22Rv1 (cell line): ENCODE measurements around the gene DIAPH2.

ENCODE experiments used
- H3K27ac ChIP-seq: fragments of 450-650 bp; 2 replicates; pipeline ENCODE4 v1.5.1; 2017
- CTCF ChIP-seq: fragments of 450-650 bp; IDR thresholded peaks from 2 replicates; pipeline ENCODE4 v1.5.1; 2017; ENCODE audit warnings: mild to moderate bottlenecking
- ZFX ChIP-seq: fragments of 450-650 bp; IDR thresholded peaks from 2 replicates; pipeline ENCODE4 v1.6.1; 2017; ENCODE audit warnings: antibody characterized with exemption, borderline replicate concordance

Gene DIAPH2

GRCh38 chrX:97089116-97089515, 404.5 kb downstream of the DIAPH2 start:
- TF ChIP-seq CTCF (no peak), ZFX (no peak)
- no peak overlapping the region for H3K27ac ChIP-seq

- TF ChIP-seq ZFX: no peak
- TF ChIP-seq CTCF: no peak
- no peak overlapping the region for H3K27ac ChIP-seq
These were observed 411.7 kb downstream of the DIAPH2 start for GRCh38 chrX:97096385-97096784.

- TF ChIP-seq CTCF (no peak), ZFX (no peak)
- no peak overlapping the region for H3K27ac ChIP-seq
These were observed 418.3 kb downstream of the DIAPH2 start for GRCh38 chrX:97102938-97103337.

GRCh38 chrX:97109730-97110129, 425.1 kb downstream of the DIAPH2 start:
- no peak overlapping the region for H3K27ac ChIP-seq
- no peak for TF ChIP-seq ZFX
- TF ChIP-seq CTCF: no peak

GRCh38 chrX:97117572-97117971, 432.9 kb downstream of the DIAPH2 start:
- no peak overlapping the region for H3K27ac ChIP-seq
- TF ChIP-seq ZFX (no peak), CTCF (no peak)

- H3K27ac ChIP-seq: no peak overlapping the region
- TF ChIP-seq CTCF: no peak
- TF ChIP-seq ZFX: no peak
These were observed 434.9 kb downstream of the DIAPH2 start for GRCh38 chrX:97119474-97120109.

- TF ChIP-seq ZFX: no peak
- TF ChIP-seq CTCF: no peak
- no peak overlapping the region for H3K27ac ChIP-seq
These were observed 438.4 kb downstream of the DIAPH2 start for GRCh38 chrX:97123001-97123400.
